ENCODE results near the gene ZFC3H1. TPM values are rescaled to one million over a fixed set of nuclear protein-coding genes. Genes with fewer than 3 reads are reported as not detected.
"Not testable (repeated sequence)": the region's sequence is repeated elsewhere in the genome, so short reads cannot be mapped to it uniquely, and the experiment has no call there.

ZFC3H1 gene
- total RNA-seq, 4 donors from 2014 or later, result 47.1 to 80.1 (median 52.6) TPM

DNA sequence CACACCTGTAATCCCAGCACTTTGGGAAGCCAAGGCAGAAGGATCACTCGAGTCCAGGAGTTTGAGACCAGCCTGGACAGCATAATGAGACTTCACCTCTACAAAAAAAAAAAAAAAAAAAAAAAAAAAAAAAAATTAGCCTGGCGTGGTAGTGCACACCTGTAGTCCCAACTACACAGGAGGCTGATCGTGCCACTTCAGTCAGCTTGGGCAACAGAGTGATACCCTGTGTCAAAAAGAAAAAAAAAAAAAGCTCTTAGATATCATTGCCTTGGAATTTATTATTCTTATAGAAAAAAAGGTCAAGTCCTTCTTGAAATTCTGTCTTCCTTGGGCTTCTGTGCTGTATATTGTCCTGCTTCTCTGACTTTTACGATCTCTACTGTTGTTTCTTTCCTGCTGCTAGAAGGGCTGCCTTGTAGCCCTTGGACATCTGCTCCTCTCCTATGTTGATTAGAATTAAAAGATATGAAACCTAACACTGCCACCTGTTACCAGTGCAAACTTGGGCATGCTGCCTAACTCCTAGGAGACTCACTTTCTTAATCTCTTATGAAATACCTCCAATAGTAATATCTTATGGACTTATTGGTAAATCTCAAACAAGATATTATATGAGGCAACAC, 28.0 kb upstream of the ZFC3H1 start:
- DNase-seq (ENCODE audit: low spot score in 2 of 2), result no peak
- intact Hi-C loops (cut with DNase I; ENCODE audit: low total_unique reads), result no loop called here
- 76 to 89% methylated on average over 4 of the region's 4 CpGs for whole genome bisulfite sequencing, 2 donors
- no peak for TF ChIP-seq POLR2A (IDR thresholded peaks at IDR 0.05)
- TF ChIP-seq, protein P1, sequence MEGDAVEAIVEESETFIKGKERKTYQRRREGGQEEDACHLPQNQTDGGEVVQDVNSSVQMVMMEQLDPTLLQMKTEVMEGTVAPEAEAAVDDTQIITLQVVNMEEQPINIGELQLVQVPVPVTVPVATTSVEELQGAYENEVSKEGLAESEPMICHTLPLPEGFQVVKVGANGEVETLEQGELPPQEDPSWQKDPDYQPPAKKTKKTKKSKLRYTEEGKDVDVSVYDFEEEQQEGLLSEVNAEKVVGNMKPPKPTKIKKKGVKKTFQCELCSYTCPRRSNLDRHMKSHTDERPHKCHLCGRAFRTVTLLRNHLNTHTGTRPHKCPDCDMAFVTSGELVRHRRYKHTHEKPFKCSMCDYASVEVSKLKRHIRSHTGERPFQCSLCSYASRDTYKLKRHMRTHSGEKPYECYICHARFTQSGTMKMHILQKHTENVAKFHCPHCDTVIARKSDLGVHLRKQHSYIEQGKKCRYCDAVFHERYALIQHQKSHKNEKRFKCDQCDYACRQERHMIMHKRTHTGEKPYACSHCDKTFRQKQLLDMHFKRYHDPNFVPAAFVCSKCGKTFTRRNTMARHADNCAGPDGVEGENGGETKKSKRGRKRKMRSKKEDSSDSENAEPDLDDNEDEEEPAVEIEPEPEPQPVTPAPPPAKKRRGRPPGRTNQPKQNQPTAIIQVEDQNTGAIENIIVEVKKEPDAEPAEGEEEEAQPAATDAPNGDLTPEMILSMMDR (IDR thresholded peaks at IDR 0.05), result no peak
- H3K4me3 ChIP-seq (ENCODE audit: low read depth, poor library complexity, severe bottlenecking), result no peak overlapping the region

DNA sequence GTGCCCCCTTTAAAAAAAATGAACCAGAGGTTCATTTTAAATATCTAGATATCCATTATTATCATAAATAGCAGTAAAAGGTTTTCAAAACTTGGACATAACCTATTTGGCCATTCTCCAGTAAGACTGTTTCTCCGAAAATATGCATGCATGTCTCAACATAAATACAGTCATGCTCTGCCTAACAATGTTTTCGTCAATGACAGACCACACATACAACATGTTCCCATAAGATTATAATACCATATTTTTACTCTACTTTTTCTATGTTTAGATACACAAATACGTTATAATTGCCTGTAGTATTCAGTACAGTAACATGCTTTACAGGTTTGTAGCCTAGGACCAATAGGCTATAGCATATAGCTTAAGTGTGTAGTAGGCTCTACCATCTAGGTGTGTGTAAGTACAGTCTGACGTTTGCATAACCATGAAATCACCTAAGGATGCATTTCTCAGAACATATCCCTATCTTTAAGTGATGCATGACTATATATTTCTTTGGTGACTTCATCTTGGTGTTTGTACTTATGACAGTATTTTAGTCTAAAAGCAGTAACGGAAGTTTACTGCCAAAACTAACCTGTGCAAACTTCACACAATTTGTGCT, 25.4 kb upstream of the ZFC3H1 start:
- TF ChIP-seq, protein P1 (IDR thresholded peaks at IDR 0.05), result no peak
- TF ChIP-seq POLR2A (IDR thresholded peaks at IDR 0.05), result no peak
- intact Hi-C loops (cut with DNase I; ENCODE audit: low total_unique reads), result no loop called here
- H3K4me3 ChIP-seq (ENCODE audit: low read depth, poor library complexity, severe bottlenecking), result no peak overlapping the region
- no peak for DNase-seq (ENCODE audit: low spot score in 2 of 2)
- WGBS, 2 donors, result 54 to 58% methylated on average over 5 of the region's 5 CpGs

DNA sequence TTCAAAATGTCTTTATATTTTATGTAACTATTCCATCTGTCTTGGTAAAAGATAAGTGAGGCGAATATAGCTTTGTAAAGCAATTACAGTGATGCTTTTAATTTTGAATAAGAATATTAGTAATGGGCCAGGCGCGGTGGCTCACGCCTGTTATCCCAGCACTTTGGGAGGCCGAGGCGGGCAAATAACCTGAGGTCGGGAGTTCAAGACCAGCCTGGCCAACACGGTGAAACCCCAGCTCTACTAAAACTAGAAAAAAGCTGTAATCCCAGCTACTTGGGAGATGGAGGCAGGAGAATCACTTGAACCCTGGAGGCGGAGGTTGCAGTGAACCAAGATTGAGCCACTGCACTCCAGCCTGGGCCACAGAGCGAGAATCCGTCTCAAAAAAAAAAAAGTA, 23.5 kb upstream of the ZFC3H1 start:
- DNase-seq (ENCODE audit: low spot score in 2 of 2); H3K4me3 ChIP-seq (ENCODE audit: low read depth, poor library complexity, severe bottlenecking); intact Hi-C loops (cut with DNase I; ENCODE audit: low total_unique reads): not testable (repeated sequence)
- WGBS, 2 donors, result 74 to 75% methylated on average over 11 of the region's 11 CpGs

DNA sequence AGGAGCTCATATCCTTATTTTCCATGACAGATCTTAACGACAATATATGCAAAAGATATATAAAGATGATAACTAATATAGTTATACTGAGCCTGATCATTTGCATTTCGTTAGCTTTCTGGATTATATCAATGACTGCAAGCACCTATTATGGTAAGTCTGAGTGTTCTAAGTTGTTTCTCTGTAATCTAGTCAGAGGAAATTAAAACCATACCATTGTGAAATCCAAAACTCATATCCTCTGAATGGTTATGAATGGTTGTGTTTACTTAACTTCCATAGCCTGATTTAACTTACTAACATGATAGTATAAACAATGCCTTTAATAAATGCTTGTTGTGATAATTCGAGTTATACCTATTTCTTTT, 23.0 kb upstream of the ZFC3H1 start:
- no peak for DNase-seq (ENCODE audit: low spot score in 2 of 2)
- intact Hi-C loops (cut with DNase I; ENCODE audit: low total_unique reads), result no loop called here
- TF ChIP-seq, protein P1 (IDR thresholded peaks at IDR 0.05), result no peak
- TF ChIP-seq POLR2A (IDR thresholded peaks at IDR 0.05), result no peak
- peak overlapping the region; percentile 40 for H3K4me3 ChIP-seq (ENCODE audit: low read depth, poor library complexity, severe bottlenecking)
- WGBS, 2 donors, result 4 to 5% methylated on average over 3 of the region's 3 CpGs

DNA sequence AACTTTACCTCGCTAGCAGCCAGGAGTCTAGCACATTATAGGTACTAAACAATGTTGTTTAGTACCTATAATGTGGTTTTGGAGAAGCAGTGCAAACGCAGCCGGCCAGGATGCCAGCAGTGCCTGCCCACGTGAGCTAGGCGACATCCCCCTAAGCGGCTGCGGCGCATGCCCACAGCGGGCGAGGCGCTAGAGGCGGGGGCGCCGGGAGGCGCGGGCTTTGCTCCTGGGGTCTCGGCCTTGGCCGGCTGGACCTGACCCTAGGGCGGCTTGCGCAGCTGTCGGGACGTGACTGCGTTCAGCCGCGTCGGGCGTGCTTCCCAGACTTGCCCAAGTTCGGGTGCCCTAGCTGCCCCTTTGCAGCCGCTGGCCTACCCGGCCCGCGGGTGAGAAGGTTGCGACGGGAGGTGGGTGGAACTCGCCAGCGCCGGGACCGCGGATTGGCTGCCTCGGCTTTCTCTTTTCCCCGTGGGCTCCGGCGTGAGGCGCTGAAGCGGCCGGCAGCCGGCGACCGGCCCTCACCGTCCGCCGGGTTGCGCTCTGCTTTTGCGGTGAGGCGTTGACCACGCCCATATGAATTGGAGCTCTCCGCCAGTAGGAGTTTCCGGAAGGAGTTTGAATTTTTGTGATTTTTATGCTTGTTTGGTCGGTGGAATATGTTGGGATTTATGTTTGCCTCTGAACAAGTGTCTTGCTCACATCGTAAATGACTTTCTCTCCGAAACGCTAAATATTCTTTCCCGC, 22.4 kb upstream of the ZFC3H1 start, which contains the start of gene TMEM19:
Gene TMEM19 (plus strand): TSS at position 169 of the 744 bp plus-strand sequence. CDS start 599 bp downstream, outside the sequence.
- peak; percentile 83 to 97 for DNase-seq (ENCODE audit: low spot score in 2 of 2)
- WGBS, 2 donors, result 0% methylated on average over 50 to 59 of the region's 63 CpGs
- TF ChIP-seq, protein P1 (IDR thresholded peaks at IDR 0.05), result no peak
- TF ChIP-seq POLR2A (IDR thresholded peaks at IDR 0.05), result no peak
- H3K4me3 ChIP-seq (ENCODE audit: low read depth, poor library complexity, severe bottlenecking), result peak within 1 kb of the TSS; percentile 40
- intact Hi-C loops (cut with DNase I; ENCODE audit: low total_unique reads), result no loop called here

DNA sequence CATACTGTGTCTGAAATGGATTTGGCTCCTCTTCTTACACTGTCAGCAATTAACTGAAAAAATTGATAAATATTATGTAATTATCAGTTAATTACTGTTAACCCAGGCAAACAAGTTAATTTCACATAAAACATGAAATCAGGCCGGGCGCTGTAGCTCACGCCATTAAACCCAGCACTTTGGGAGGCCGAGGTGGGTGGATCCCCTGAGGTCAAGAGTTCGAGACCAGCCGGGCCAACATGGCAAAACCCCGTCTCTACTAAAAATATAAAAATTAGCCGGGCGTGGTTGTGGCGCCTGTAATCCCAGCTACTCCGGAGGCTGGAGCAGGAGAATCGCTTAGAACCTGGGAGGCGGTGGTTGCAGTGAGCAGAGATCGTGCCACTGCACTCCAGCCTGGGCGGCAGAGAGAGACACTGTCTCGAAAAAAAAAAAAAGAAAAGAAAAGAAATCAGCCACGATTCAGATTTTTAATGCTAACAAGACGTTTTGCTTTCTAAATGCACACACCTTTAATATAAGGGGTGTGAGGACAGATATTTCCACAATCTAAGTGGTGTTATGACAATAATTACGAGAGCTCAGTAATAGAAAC, 21.8 kb upstream of the ZFC3H1 start:
- intact Hi-C loops (cut with DNase I; ENCODE audit: low total_unique reads), result no loop called here
- H3K4me3 ChIP-seq (ENCODE audit: low read depth, poor library complexity, severe bottlenecking), result peak overlapping the region; percentile 40
- peak in 1 of 2 donors; percentile 85 for DNase-seq (ENCODE audit: low spot score in 2 of 2)
- 9 to 21% methylated on average over 19 of the region's 19 CpGs for WGBS, 2 donors
- TF ChIP-seq POLR2A (IDR thresholded peaks at IDR 0.05), result no peak
- TF ChIP-seq, protein P1 (IDR thresholded peaks at IDR 0.05), result no peak

Measured in lower leg skin (tissue), 4 donors.